Left ventricle myocardium inferior (tissue), 1 donor: ENCODE data around the gene STK32B. TPM values are rescaled to one million over a fixed set of nuclear protein-coding genes. Genes with fewer than 3 reads are reported as not detected.

ENCODE experiments used
- DNase-seq: peaks from one replicate; pipeline ENCODE4 v3.0.0-alpha.2; 2020
- H3K27ac ChIP-seq: fragments of 200-600 bp; replicated peaks from 2 replicates; pipeline ENCODE4 v1.8.0; 2021
- H3K27me3 ChIP-seq: fragments of 200-600 bp; 2 replicates; pipeline ENCODE4 v1.8.0; 2021; ENCODE audit warnings: low read depth
- H3K36me3 ChIP-seq: fragments of 200-600 bp; 2 replicates; pipeline ENCODE4 v1.8.0; 2021
- H3K4me1 ChIP-seq: fragments of 200-600 bp; 2 replicates; pipeline ENCODE4 v1.8.0; 2021
- H3K4me3 ChIP-seq: fragments of 200-600 bp; 2 replicates; pipeline ENCODE4 v1.8.0; 2021; ENCODE audit warnings: mild to moderate bottlenecking, moderate library complexity
- H3K9me3 ChIP-seq: fragments of 200-600 bp; replicated peaks from 2 replicates; pipeline ENCODE4 v1.8.0; 2021
- intact Hi-C: fragments of 100-400 bp; cut with micrococcal nuclease; formaldehyde crosslinking; loops from one replicate; pipeline ENCODE4 v1.11.0; 2022
- total RNA-seq: library from RNA; stranded (reverse); fragmentation: NEBNext Ultra II Directional; extraction: Animal tissue kit (Norgen Biotek cat#: 25700); gene quantifications from one replicate; pipeline ENCODE4 v1.2.1, GENCODE V29; 2021
- TF ChIP-seq, protein P1 (sequence below): fragments of 200-600 bp; IDR thresholded peaks from 2 replicates; pipeline ENCODE4 v1.8.0; 2021; ENCODE audit warnings: antibody characterized with exemption, mild to moderate bottlenecking, borderline replicate concordance
- donor health status: DM: no; HTN: yes; CAD: no; lungs with severe emphysema.

The STK32B gene
- total RNA-seq, 1 donor from 2014 or later, result 0.55 TPM

DNA sequence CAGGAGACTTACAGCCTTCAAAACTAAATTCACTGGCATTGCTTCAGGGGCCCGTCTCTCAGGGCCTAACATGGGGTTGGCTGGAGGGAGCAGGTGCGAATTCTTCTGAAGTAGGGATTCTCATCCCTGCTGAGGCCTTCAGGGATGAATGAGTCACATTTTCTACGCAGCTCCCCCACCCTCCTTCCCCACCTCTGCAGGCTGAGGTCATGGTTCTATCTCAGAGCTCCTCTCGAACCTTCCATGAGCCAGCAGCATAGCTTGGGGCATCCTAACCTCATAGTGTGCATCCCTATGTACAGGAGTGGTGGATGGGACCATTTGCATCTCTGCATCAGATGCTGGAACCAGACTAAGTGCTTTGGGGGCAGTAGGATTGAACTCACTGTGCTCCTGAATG, 347.8 kb downstream of the STK32B start:
- peaks cover 10% of the 10 kb centered on the region for H3K27me3 ChIP-seq
- no peak overlapping the region for H3K27ac ChIP-seq
- no peaks in the 10 kb centered on the region for H3K36me3 ChIP-seq
- H3K9me3 ChIP-seq, result peaks cover 13% of the 10 kb centered on the region
- DNase-seq, result no peak
- no peaks in the 10 kb centered on the region for H3K4me1 ChIP-seq
- intact Hi-C loops, result no loop called here
- no peak overlapping the region for H3K4me3 ChIP-seq
- TF ChIP-seq, protein P1, sequence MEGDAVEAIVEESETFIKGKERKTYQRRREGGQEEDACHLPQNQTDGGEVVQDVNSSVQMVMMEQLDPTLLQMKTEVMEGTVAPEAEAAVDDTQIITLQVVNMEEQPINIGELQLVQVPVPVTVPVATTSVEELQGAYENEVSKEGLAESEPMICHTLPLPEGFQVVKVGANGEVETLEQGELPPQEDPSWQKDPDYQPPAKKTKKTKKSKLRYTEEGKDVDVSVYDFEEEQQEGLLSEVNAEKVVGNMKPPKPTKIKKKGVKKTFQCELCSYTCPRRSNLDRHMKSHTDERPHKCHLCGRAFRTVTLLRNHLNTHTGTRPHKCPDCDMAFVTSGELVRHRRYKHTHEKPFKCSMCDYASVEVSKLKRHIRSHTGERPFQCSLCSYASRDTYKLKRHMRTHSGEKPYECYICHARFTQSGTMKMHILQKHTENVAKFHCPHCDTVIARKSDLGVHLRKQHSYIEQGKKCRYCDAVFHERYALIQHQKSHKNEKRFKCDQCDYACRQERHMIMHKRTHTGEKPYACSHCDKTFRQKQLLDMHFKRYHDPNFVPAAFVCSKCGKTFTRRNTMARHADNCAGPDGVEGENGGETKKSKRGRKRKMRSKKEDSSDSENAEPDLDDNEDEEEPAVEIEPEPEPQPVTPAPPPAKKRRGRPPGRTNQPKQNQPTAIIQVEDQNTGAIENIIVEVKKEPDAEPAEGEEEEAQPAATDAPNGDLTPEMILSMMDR, result no peak

DNA sequence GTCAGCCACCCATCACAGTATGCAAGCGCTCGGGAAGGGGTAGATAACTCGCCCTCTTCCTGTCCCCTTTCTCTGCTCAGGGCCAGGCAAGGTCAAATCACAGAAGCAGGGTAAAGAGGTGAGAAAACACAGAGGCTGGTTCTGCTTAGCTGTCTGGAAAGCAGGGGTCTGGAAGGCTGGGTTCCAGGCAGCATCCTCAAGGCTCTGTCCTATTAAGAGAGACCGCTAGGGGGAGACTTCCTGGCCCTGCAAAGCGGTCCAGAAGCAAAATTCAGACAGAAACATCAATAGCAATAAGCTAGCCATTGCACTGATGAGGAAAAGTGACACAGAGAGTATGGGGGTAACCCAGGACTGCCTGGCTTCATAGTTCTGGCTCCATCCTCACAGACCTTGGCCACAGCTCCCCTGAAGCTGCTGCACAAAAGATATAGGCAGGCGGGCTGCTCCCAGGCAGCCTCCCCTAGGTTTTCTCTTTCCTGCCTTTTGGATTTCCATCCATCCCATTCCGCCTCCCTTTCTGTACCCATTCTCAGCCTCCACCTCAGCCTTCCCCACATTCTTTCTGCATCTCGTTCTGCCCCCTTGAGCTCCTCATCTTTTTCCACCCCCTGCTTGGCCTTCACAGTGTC, 348.6 kb downstream of the STK32B start:
- Histone ChIP-seq H3K27me3 (peaks cover 6% of the 10 kb centered on the region), H3K9me3 (peaks cover 13% of the 10 kb centered on the region), H3K4me1 (no peaks in the 10 kb centered on the region), H3K27ac (no peak overlapping the region), H3K36me3 (no peaks in the 10 kb centered on the region), H3K4me3 (no peak overlapping the region)
- no peak for DNase-seq
- TF ChIP-seq, protein P1, result peak; percentile 67
- intact Hi-C loops, result no loop called here

DNA sequence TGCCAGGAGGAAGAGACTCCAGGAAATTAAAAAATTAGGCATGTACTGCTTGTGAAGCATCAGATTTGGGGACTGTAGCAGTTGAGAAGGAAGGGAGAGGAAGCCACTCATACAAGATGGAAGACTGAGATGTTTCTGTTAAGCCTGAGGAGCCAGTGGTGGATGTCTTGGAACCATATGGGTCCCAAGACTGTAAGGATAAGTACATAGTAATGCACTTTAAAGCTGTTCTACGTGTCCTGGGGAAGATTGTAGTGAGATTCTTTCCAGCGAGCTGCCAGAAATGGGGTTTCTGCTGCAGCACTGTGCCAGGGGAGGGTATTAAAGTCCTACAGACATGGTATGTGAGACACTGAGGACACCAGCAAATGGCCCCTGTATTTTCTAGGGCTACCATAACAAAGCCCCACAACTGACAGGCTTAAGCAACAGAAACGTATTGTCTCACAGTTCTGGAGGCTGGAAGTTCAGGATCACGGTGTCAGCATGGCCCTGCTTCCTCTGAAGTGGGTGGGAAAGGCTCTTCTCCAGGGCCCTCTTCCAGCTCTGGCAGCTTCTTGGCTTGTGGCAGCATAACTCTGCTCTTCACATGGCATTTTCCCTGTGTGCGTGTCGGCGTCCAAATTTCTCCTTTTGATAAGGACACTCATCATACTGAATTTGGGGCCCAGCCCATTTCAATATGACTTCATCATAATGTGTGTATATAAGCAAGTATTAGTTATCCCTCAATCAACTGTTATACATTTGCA, 352.6 kb downstream of the STK32B start:
- H3K27me3 ChIP-seq, result peaks cover 3% of the 10 kb centered on the region
- no peaks in the 10 kb centered on the region for H3K4me1 ChIP-seq
- peaks cover 38% of the 10 kb centered on the region for H3K9me3 ChIP-seq
- no peak for DNase-seq
- TF ChIP-seq, protein P1, result no peak
- H3K27ac ChIP-seq, result no peak overlapping the region
- H3K4me3 ChIP-seq, result no peak overlapping the region
- no peaks in the 10 kb centered on the region for H3K36me3 ChIP-seq
- intact Hi-C loops, result no loop called here

DNA sequence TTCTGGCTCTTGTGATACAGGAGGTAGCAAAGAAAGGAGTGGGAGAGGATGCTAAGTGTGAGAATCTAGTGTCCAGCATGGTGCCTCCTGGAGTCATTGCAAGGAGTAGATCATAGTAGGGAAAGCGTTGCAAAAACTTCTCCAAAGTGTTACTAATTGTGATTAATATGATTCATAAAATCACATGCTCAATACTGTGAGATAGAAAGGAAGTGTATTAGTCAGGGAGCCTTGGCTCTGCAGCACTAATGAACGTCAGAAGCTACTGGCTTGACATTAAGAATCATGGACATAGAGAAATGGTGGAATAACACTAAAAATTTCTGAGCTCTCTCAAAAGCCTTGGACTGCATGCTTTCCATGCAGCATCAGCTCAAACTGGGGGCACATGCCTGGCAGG, 358.0 kb downstream of the STK32B start:
- no peak for DNase-seq
- H3K36me3 ChIP-seq, result no peaks in the 10 kb centered on the region
- TF ChIP-seq, protein P1, result no peak
- intact Hi-C loops, result no loop called here
- H3K4me3 ChIP-seq, result no peak overlapping the region
- peaks cover 11% of the 10 kb centered on the region for H3K27me3 ChIP-seq
- H3K27ac ChIP-seq, result no peak overlapping the region
- H3K4me1 ChIP-seq, result no peaks in the 10 kb centered on the region
- H3K9me3 ChIP-seq, result peaks cover 25% of the 10 kb centered on the region

DNA sequence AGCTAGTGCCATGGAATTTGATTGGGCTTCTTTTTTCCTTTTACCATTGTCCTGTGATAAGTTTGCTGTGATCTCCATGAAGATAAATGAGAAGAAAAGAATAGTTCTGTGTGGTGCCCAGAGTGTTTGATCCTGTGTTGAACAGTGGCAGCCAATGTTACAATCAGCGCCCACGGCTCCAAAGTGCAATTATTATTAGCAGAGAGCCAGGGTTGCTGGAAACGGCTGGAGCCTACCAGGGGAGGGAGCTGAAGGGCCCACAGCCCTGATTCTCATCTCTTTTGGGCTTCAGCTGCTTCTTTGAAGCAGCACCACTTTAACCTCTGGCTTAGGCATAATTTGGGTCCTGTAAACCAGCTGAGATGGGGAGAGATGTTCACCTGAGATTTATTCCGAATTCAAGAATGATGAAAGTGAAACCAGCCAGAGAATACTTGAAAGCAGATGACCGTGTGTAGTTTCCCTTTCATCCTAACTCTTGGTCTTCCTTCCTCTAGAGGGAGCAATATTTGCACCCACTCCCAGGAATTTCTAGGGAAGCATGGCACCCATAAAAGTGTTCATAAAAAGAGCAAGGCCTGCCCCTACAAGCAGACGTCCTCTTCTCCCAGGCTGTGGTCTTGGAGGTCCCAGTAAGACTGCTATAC, 358.8 kb downstream of the STK32B start:
- H3K9me3 ChIP-seq, result peaks cover 25% of the 10 kb centered on the region
- no peak overlapping the region for H3K4me3 ChIP-seq
- no peaks in the 10 kb centered on the region for H3K4me1 ChIP-seq
- H3K27me3 ChIP-seq, result peaks cover 11% of the 10 kb centered on the region
- H3K36me3 ChIP-seq, result no peaks in the 10 kb centered on the region
- intact Hi-C loops, result no loop called here
- TF ChIP-seq, protein P1, result no peak
- H3K27ac ChIP-seq, result no peak overlapping the region
- DNase-seq, result no peak
